ENCODE data around the gene LIPF. TPM values are rescaled to one million over a fixed set of nuclear protein-coding genes. Genes with fewer than 3 reads are reported as not detected.

The LIPF gene
- total and polyA plus RNA-seq, 2 of the 13 experiments (the other 11 are each of a cell fraction or from before 2014, with no cell fraction given): not detected

GRCh38 chr10:88642963-88643362 lies 21.3 kb upstream of the LIPF start (continued):
- TF ChIP-seq ZHX2 (IDR thresholded peaks at IDR 0.05; ENCODE audit: low read depth) (no peak), ZHX2 (CRISPR knock-in tag; IDR thresholded peaks at IDR 0.05; ENCODE audit: borderline replicate concordance) (no peak), ZNF546 (CRISPR knock-in tag; conservative IDR thresholded peaks at IDR 0.05) (no peak), FOXK2 (IDR thresholded peaks at IDR 0.05) (no peak), NFIC (IDR thresholded peaks at IDR 0.05; ENCODE audit: low read length) (no peak), ZFAT (CRISPR knock-in tag; conservative IDR thresholded peaks at IDR 0.05) (no peak)

GRCh38 chr10:88647061-88647615 lies 17.1 kb upstream of the LIPF start:
- ATAC-seq: no peak
- CTCF ChIA-PET (ENCODE audit: low intra/inter-chr PET ratio, low total read pairs): no interaction called here
- Histone ChIP-seq H3K27me3 (ENCODE audit: control insufficient read depth in 1 of 2, insufficient read depth in 2 of 2, low read length in 2 of 2) (no peaks in the 10 kb centered on the region; a peak in 1 of 5 replicates), H2AFZ (ENCODE audit: low read length) (no peak overlapping the region), H3K79me2 (ENCODE audit: insufficient read depth, low read length) (no peaks in the 10 kb centered on the region), H3K4me3 (replicated peaks in 1 of 3; ENCODE audit: insufficient read depth in 1 of 3, low read depth in 2 of 3, low read length in 3 of 3) (no peak overlapping the region), H4K20me1 (ENCODE audit: insufficient read depth, low read length) (no peaks in the 10 kb centered on the region), H3K4me1 (ENCODE audit: insufficient read depth, low read length) (no peaks in the 10 kb centered on the region), H3K9ac (ENCODE audit: insufficient read depth, low read depth, low read length) (no peak overlapping the region), H3K9me3 (ENCODE audit: low read length) (no peaks in the 10 kb centered on the region), H3K36me3 (replicated peaks in 1 of 2; ENCODE audit: control insufficient read depth in 1 of 2, insufficient read depth in 2 of 2, low read length in 2 of 2) (no peaks in the 10 kb centered on the region), H3K4me2 (ENCODE audit: low read depth, low read length) (no peak overlapping the region), H3K27ac (ENCODE audit: extremely low read length, insufficient read depth, low read length) (no peak overlapping the region)
- DNase-seq (ENCODE audit: low spot score): no peak
- in situ Hi-C loops (cut with HindIII; ENCODE audit: extremely low pct_ligation_motif_present, low pct_unique_long_range_greater_than_20kb) (no loop called here), intact Hi-C loops (cut with micrococcal nuclease; ENCODE audit: unreplicated experiment) (no loop called here)
- no peak for FAIRE-seq
- BruUV-seq (replicated peaks): no TSS peak
- no peak for TF ChIP-seq ADNP (CRISPR knock-in tag; IDR thresholded peaks at IDR 0.05)
- POLR2A ChIA-PET: no interaction called here
- 0% methylated on average over 2 of the region's 2 CpGs for WGBS (ENCODE audit: low lambda C conversion rate)

Data from HepG2 (cell line).